Measurements from ENCODE around the gene POLR1C.
A peak's percentile ranks its signal among the peaks of the same experiment; 100 is the strongest.
"Not testable (repeated sequence)": the region's sequence is repeated elsewhere in the genome, so short reads cannot be mapped to it uniquely, and the experiment has no call there.

Gene POLR1C

GRCh38 chr6:43516697-43517504 lies at the start of gene POLR1C, which contains the start of gene YIPF3:
Gene POLR1C (plus strand): TSS chr6:43517089. CDS start chr6:43517110, 21 bp downstream.
Gene YIPF3 (minus strand): TSS chr6:43516926. CDS start chr6:43516807, 119 bp downstream.
- Mint-ChIP-seq H3K9me3 (no peaks in the 10 kb centered on the region), H3K4me3 (no peak within 1 kb of the TSS), H3K27me3 (no peaks in the 10 kb centered on the region), H3K27ac (no peak within 1 kb of the TSS), H3K36me3 (peaks cover 16% of the 10 kb centered on the region), H3K4me1 (peaks cover 28% of the 10 kb centered on the region)

GRCh38 chr6:43467265-43467664 lies 49.6 kb upstream of the POLR1C start:
- not testable (repeated sequence) for H3K27me3 Mint-ChIP-seq, H3K27ac Mint-ChIP-seq, H3K9me3 Mint-ChIP-seq, H3K36me3 Mint-ChIP-seq, H3K4me1 Mint-ChIP-seq, H3K4me3 Mint-ChIP-seq

GRCh38 chr6:43467752-43468151 lies 49.1 kb upstream of the POLR1C start:
- no peak overlapping the region for H3K27ac Mint-ChIP-seq
- H3K4me3 Mint-ChIP-seq: no peak overlapping the region
- H3K9me3 Mint-ChIP-seq: no peaks in the 10 kb centered on the region
- H3K36me3 Mint-ChIP-seq: no peaks in the 10 kb centered on the region
- peaks cover 5% of the 10 kb centered on the region for H3K27me3 Mint-ChIP-seq
- H3K4me1 Mint-ChIP-seq: no peaks in the 10 kb centered on the region

GRCh38 chr6:43468240-43468639 lies 48.6 kb upstream of the POLR1C start:
- Mint-ChIP-seq H3K4me1 (no peaks in the 10 kb centered on the region), H3K9me3 (no peaks in the 10 kb centered on the region), H3K27ac (no peak overlapping the region), H3K4me3 (no peak overlapping the region), H3K27me3 (peaks cover 5% of the 10 kb centered on the region), H3K36me3 (no peaks in the 10 kb centered on the region)

GRCh38 chr6:43468748-43469681 lies 47.9 kb upstream of the POLR1C start:
- H3K4me3 Mint-ChIP-seq: no peak overlapping the region

GRCh38 chr6:43469947-43470346 lies 46.9 kb upstream of the POLR1C start:
- Mint-ChIP-seq H3K27me3 (peaks cover 5% of the 10 kb centered on the region), H3K27ac (no peak overlapping the region), H3K4me1 (no peaks in the 10 kb centered on the region), H3K4me3 (no peak overlapping the region), H3K36me3 (no peaks in the 10 kb centered on the region), H3K9me3 (no peaks in the 10 kb centered on the region)

More at GRCh38 chr6:43468748-43469681, 47.9 kb upstream of the POLR1C start:
- H3K27ac Mint-ChIP-seq: no peak overlapping the region
- no peaks in the 10 kb centered on the region for H3K4me1 Mint-ChIP-seq
- no peaks in the 10 kb centered on the region for H3K36me3 Mint-ChIP-seq
- peaks cover 5% of the 10 kb centered on the region for H3K27me3 Mint-ChIP-seq
- H3K9me3 Mint-ChIP-seq: no peaks in the 10 kb centered on the region

GRCh38 chr6:43471399-43471798 lies 45.5 kb upstream of the POLR1C start:
- peaks cover 5% of the 10 kb centered on the region for H3K27me3 Mint-ChIP-seq
- H3K36me3 Mint-ChIP-seq: no peaks in the 10 kb centered on the region
- no peak overlapping the region for H3K4me3 Mint-ChIP-seq
- peaks cover under 1% of the 10 kb centered on the region for H3K4me1 Mint-ChIP-seq
- no peaks in the 10 kb centered on the region for H3K9me3 Mint-ChIP-seq
- H3K27ac Mint-ChIP-seq: peak overlapping the region; percentile 6

GRCh38 chr6:43472515-43472914 lies 44.4 kb upstream of the POLR1C start:
- H3K9me3 Mint-ChIP-seq: no peaks in the 10 kb centered on the region
- no peaks in the 10 kb centered on the region for H3K36me3 Mint-ChIP-seq
- H3K27me3 Mint-ChIP-seq: peaks cover 5% of the 10 kb centered on the region
- H3K4me3 Mint-ChIP-seq: no peak overlapping the region
- no peak overlapping the region for H3K27ac Mint-ChIP-seq
- H3K4me1 Mint-ChIP-seq: peaks cover 11% of the 10 kb centered on the region

GRCh38 chr6:43475516-43475915 lies 41.4 kb upstream of the POLR1C start:
- Mint-ChIP-seq H3K36me3 (no peaks in the 10 kb centered on the region), H3K27ac (no peak overlapping the region), H3K27me3 (no peaks in the 10 kb centered on the region), H3K4me3 (no peak overlapping the region), H3K9me3 (no peaks in the 10 kb centered on the region), H3K4me1 (peaks cover 35% of the 10 kb centered on the region)

GRCh38 chr6:43476746-43477145 lies 40.1 kb upstream of the POLR1C start:
- peak overlapping the region; percentile 94 for H3K4me3 Mint-ChIP-seq
- no peaks in the 10 kb centered on the region for H3K36me3 Mint-ChIP-seq
- H3K9me3 Mint-ChIP-seq: no peaks in the 10 kb centered on the region
- H3K27me3 Mint-ChIP-seq: no peaks in the 10 kb centered on the region
- peak overlapping the region; percentile 88 for H3K27ac Mint-ChIP-seq
- peaks cover 44% of the 10 kb centered on the region for H3K4me1 Mint-ChIP-seq

- peaks cover 51% of the 10 kb centered on the region for H3K4me1 Mint-ChIP-seq
- no peaks in the 10 kb centered on the region for H3K36me3 Mint-ChIP-seq
Measured at GRCh38 chr6:43477235-43478007, 39.5 kb upstream of the POLR1C start, which contains the start of gene TJAP1. Gene TJAP1 (plus strand): TSS chr6:43477570. CDS start chr6:43499002, 21,432 bp downstream.

GRCh38 chr6:43478008-43478372 lies 38.9 kb upstream of the POLR1C start:
- peaks cover 53% of the 10 kb centered on the region for H3K4me1 Mint-ChIP-seq
- H3K27me3 Mint-ChIP-seq: no peaks in the 10 kb centered on the region
- no peaks in the 10 kb centered on the region for H3K36me3 Mint-ChIP-seq
- H3K27ac Mint-ChIP-seq: peak overlapping the region; percentile 88
- H3K9me3 Mint-ChIP-seq: no peaks in the 10 kb centered on the region
- peak overlapping the region; percentile 94 for H3K4me3 Mint-ChIP-seq

More at GRCh38 chr6:43477235-43478007, 39.5 kb upstream of the POLR1C start, which contains the start of gene TJAP1:
- H3K4me3 Mint-ChIP-seq: peak within 1 kb of the TSS; percentile 94
- peak within 1 kb of the TSS; percentile 88 for H3K27ac Mint-ChIP-seq
- H3K9me3 Mint-ChIP-seq: no peaks in the 10 kb centered on the region
- no peaks in the 10 kb centered on the region for H3K27me3 Mint-ChIP-seq

- Mint-ChIP-seq H3K27me3 (no peaks in the 10 kb centered on the region), H3K4me1 (peaks cover 59% of the 10 kb centered on the region), H3K27ac (no peak overlapping the region), H3K4me3 (no peak overlapping the region), H3K36me3 (no peaks in the 10 kb centered on the region), H3K9me3 (no peaks in the 10 kb centered on the region)
Measured at GRCh38 chr6:43481075-43481474, 35.8 kb upstream of the POLR1C start.

GRCh38 chr6:43481591-43482236 lies 35.2 kb upstream of the POLR1C start:
- Mint-ChIP-seq H3K4me3 (no peak overlapping the region), H3K9me3 (no peaks in the 10 kb centered on the region), H3K36me3 (no peaks in the 10 kb centered on the region), H3K27ac (no peak overlapping the region), H3K27me3 (no peaks in the 10 kb centered on the region), H3K4me1 (peaks cover 55% of the 10 kb centered on the region)

Data from activated naive CD4-positive, alpha-beta T cell treated with anti-CD3 and anti-CD28 coated beads, Interleukin-2, amount 50 U/mL, for 24 hours (primary cell).